Activated naive CD4-positive, alpha-beta T cell treated with Interleukin-2 at 50 U/mL for 16 hours (primary cell): ENCODE results near the gene GRID1.

Source experiments
- DNase-seq: peaks from one replicate; pipeline ENCODE4 v3.0.0-alpha.2; 2020

The GRID1 gene

DNA sequence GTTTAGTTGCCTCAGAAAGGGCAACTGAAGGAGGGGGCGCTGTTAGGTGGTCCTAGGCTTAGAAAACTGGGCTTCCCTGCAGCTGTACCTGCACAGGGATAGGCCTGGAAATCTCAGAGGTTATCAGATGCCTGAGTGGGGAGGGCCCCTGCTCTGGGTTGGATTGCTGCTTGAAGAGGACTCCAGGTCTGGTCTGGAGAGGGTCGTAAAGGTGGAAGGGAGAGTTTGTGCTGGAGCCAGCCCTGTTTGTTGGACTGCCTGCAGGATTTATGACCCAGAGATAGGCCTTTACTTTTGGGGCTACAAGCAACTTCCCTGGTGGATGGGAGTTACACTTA, 765.9 kb downstream of the GRID1 start:
- no peak for DNase-seq

DNA sequence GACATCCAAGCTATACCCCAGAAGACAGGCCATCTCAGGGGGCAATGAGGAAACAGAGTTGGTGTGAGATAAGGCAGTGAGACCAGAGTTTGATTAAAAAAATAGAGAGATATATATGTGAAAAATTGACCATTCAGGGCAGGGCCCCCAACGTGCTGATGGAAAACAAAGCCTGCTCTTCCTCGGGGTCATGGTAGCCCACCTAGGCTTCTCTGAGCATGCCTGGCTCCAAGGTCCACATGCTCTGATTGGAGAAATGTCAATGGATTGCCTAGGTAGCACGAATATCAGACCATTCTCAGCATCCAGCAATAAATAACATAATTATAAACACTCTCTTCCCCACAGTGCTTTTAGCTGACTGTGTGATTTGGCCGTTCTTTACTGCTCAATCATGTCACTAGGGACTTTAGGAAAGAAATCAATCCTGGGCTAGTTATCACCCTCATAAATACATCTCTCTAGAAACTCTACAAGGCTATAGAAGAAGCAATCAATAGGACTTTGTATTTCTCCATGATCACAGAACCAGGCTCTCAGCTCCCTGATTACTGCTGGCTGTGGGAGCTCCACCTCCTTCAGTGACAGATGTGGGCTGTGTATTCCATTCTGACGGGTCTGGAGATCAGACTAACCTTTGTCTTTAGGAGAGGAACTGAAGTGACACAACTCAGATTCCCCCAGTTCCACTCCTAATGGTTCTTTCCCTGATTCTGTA, 766.4 kb downstream of the GRID1 start:
- no peak for DNase-seq

DNA sequence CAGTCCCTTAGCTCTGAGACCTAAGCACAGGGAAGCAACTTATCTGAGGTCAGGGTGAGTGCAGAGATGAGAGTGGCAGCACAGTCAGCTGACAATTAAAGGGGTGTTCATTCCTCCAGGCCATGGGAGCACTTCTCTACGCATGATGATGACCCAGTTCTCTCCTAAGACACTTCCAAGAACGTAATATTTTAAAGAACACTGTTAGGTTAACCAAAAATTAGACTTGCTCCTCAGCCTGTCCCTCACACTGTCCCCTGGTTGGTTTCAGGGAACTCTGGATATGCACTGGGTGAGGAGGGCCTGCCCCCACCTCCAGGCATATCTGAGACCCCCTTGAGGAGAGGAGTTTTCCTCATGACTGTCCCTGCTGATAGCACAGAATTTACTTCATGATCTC, 767.5 kb downstream of the GRID1 start:
- no peak for DNase-seq

DNA sequence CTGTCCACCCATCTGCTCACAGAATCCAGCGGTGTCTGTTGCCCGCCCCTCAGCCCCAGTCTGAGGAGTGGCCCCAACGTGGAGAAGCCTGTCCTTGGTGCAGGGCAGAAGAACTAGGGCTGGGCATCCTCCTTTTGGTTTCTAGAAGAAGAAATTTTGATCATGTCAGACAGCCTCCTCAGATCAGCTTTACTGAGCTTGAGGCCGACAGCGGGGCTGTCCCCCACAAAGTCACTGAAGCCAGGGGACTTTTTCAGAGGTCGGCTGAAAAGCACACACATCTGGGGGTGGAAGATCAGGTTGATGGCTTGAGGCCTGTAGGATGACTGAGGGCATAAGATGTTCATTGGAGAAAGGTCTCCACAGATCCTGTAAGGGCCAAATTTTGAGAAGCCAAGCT, 767.9 kb downstream of the GRID1 start:
- DNase-seq: no peak

DNA sequence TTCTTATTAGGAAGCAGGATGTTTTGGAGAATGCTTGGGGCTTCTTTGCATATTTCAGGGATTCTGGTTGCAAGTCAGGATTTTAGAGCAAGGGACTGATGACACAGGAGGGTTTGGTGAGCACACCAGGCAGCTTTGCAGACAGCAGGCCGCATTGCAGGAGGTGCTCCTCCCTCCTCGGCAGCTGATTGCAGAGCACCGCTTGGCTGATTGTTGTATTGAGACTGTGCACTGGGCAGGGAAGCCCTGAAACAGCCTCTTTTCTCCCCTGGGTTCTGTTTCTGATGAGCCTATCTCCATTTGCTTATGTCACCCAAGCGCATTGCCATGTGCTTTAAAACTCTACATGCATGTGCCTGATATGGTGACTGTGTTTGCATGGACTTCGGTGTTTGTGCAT, 769.6 kb downstream of the GRID1 start:
- no peak for DNase-seq

DNA sequence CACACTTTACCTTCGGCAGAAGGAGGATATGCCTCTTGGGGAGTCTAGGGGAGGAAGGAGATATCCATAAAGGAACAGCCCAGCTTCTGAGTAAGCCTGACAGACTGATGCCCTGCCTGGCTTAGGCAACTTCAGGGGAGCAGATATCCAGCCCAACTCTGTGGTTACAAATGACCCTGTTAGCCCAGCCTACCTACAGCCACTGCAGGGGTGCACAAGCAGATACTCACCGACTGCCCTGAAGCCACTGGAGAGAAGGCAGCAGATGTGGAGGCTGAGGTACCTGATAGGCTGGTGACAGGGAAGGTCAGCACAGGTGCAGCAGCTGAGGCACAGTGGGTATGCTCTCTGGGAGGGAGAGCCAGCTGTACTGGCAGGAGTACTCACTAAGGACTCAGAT, 770.2 kb downstream of the GRID1 start:
- no peak for DNase-seq

DNA sequence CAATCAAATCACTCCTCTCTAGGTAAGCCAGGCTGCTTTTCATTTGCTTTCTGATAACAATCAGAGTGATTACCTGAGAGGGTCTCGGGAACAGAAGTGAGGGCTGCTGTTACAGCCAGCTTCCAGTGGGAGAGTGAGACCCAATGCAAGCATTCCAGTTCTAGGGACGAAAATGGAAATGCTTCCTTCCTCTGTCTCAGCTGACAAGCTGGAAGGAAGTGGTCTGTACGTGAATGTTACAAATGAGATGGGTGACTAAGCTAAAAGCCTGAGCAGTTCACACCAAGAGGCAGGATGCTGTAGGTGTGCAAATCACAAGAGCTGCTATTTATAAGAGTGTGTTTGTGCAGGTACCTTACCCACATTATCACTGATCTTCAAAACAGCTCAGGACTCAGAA, 772.4 kb downstream of the GRID1 start:
- no peak for DNase-seq

DNA sequence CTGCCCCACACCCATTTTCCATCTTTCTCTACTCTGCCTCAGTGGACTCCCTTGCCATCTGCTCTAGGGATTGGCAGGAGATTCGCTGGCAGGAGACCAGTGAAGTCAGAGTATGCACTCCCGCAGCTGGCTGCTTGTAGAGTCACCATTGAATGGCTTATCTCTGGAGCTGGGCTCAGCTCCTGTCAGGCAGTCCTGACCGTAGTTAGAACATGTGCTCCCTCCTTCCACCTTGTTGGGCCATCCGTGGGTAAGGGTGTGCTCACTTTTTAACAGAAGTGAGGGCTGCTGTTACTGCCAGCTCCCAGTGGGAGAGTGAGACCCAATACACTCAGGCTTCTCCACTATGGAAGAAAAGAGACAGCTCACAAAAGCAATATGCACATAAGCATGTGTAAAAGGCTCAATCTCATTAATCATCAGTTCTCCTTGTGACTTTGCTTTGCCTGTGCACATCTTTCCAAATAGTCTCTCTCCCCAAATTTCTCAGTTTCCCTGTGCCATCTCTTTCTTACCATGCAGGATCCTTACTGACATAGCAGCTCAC, 773.3 kb downstream of the GRID1 start:
- no peak for DNase-seq

DNA sequence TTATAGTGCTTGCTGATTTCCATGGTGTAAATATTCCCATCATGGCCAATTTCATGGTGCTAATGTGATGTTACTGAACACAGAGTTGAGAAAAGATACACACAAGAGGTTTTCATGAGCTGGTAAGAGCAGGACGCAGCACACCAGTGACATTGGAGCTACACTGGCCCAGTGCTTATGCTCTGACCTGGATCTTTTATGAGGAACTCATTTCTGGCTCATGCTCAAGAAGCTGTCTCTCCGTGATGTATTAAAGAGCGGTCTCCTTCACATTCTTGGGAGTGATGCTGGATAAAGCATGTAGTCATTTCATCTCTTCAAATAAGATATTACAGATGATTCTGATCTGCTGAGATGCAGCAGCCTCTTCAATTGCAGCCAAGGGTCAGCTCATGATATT, 785.2 kb downstream of the GRID1 start:
- DNase-seq: no peak

DNA sequence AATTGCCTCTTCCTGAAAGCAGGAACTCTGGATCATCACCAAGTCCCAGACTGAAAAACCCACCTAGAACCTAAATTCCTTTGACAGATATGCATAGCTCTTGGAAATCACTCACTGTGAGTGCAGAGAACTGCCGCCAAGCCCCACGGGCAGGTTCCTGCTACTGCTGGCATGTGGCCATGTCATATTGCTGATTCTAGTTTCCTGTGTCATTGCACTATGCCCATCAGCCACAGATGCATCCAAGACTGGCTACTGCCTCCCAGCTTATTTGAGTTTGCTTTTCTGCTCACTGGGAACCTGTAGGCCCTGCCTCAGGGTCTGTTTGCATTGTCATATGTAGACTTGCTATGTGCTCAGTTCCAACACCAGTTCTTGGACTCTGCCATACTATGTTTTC, 786.0 kb downstream of the GRID1 start:
- DNase-seq: no peak

DNA sequence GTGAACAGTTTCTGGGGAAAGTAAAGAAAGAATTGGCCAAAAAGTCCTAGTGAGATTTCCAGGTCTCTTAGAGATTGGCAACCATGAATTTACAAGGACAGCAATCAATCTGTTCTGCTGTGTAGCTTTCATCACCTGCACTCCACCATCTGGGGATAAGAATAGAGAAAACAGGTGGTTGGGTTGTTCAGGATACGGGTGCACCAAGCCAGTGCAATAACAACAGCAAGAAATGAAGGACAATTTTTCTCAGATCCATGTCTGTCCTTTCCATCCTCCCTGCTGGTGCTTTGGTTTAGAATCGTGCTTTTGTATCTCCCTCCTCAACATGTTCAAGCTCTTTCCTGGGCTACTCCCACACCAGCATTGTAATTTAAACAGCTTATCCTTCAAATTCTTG, 787.7 kb downstream of the GRID1 start:
- no peak for DNase-seq

DNA sequence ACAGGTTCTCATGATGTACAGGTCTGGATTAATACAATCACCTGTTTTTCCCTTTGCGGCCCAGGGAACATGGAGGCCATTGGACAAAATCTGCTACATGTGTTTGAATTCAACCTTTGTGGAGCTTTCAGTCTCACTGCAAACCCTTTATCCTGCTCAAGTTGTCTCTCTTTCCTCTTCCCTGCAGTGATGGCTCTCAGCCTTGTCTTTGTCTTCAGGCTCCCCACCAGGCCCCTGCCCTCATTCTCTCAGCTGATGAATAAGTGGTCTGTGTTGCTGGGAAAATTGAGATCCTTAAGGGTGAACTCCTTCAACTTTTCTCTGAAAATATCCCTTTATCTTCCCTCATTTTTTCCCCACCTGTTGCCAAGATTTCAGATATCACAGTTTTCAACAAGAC, 791.2 kb downstream of the GRID1 start:
- DNase-seq: no peak

DNA sequence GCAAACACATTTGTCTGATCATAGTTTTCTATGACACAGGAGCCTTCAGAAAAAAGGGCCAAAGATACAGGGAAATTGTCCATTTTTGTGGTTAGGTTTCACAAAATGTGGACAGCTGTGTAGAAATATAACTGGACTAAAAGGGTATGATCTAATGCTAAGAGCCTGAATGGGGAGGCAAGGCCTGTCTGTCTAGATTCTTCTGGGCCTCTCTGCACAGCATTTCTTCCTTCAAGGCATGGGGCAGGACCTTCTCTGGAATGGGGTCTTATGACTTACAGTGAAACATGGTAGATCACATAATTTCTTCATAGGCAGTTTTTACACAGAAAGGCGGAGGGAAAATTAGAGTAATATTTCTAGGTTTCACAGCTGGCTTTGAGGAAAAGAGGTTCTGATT, 795.7 kb downstream of the GRID1 start:
- DNase-seq: no peak

DNA sequence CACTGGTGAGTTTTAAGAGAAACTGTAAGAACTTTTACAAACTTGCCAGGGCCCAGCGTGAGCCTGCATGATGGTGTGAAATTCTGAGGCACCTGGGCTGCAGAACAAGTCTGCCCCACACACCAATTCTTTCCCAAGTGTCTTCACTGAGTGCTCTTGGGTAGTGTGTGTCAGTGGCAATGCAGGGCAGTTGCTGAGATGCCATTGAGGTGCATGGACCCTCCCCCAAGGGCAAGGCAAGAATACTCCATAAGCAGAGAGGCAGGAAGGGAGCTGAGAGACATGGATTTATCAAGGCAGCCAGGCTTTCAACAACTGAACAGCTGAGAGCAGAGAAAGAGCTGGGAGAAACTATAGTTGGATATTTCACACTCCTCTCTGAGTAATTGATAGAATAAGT, 801.2 kb downstream of the GRID1 start:
- no peak for DNase-seq

DNA sequence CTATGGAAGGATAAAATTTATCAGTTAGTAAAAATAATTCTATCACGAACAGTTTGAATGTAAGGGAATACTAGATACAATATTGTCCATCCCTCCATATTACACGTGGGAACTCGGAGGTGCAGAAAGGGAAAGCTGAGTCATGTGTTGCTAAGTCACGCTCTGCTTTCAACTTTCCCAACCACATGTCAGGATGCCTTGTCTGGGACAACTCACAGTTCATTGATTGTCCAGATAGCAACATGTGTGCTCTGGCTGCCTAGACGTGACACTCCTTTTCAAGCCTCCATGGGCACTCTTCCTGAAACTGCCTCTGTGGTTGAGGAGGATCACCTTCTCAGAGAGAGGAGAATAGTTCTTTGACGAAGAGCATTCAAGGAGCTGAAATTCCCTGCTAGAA, 808.1 kb downstream of the GRID1 start:
- no peak for DNase-seq

DNA sequence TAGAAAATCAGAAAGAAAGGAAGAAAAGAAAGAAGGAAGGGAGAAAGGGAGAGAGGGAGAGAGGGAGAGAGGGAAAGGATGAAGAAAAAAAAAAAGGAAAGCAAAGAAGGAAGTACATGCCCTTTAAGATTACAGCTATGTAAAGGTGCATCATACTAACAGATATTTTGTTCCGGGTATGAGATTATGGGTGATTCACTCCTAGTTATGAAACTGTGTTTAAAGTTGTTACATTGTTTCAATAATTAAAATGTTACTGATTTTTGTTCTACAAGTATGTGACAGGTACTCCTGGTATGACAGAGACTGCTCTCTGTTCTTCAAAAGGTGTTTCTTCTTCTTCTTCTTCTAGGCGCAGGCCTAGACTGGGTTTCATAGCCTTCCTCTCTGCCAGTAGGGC, 808.9 kb downstream of the GRID1 start:
- no peak for DNase-seq

DNA sequence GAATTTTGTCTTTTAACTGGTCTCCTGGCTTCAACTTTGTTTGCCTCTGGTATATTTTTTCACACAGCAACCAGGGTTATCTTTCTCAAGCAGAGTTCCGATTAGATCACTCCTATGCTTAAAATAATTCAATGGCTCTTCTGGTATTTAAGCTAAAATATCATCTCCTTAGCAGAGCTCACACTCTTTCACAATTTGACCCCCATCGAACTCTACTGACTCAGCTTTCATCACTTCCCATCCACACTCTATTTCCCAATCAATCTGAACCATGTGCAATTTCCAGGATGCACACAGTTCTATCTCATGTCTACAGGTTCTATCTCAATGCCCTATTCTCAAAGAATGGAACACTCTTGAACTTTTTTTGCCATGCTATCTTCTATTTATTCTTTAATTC, 809.5 kb downstream of the GRID1 start:
- DNase-seq: no peak
